Neural cell (in vitro differentiated cells): ENCODE results near the gene TNFRSF17. TPM values are rescaled to one million over a fixed set of nuclear protein-coding genes. Genes with fewer than 3 reads are reported as not detected.

Experiments
- H2AFZ ChIP-seq: fragments of 200-600, 300-800 bp; sonication (generic), shearing (Covaris generic); 2 replicates; pipeline ENCODE4 v1.6.0; 2014; ENCODE audit warnings: low read depth, mild to moderate bottlenecking, antibody characterized with exemption, low read length, moderate library complexity
- H3F3A ChIP-seq: fragments of 200-600 bp; shearing (Covaris generic); 2 replicates; pipeline ENCODE4 v1.6.1; 2016; ENCODE audit warnings: mild to moderate bottlenecking, moderate library complexity, mixed read lengths, antibody characterized with exemption, low read length; ENCODE audit not compliant: insufficient read depth, poor library complexity, severe bottlenecking
- H3K27ac ChIP-seq: fragments of 200-600, 300-800 bp; sonication (generic), shearing (Covaris generic); 2 replicates; pipeline ENCODE4 v1.5.1; 2014; ENCODE audit warnings: mild to moderate bottlenecking, low read length, moderate library complexity
- H3K27me3 ChIP-seq: fragments of 300-800, 200-600 bp; sonication (generic), shearing (Covaris generic); 2 replicates; pipeline ENCODE4 v1.6.0; 2014; ENCODE audit warnings: mild to moderate bottlenecking, low read depth, low read length, moderate library complexity; ENCODE audit not compliant: insufficient read depth
- H3K36me3 ChIP-seq: fragments of 300-800, 200-600 bp; sonication (generic), shearing (Covaris generic); 2 replicates; pipeline ENCODE4 v1.5.1; 2014; ENCODE audit warnings: mild to moderate bottlenecking, antibody characterized with exemption, low read length, moderate library complexity; ENCODE audit not compliant: insufficient read depth
- H3K4me2 ChIP-seq: fragments of 300-800, 200-600 bp; sonication (generic), shearing (Covaris generic); 2 replicates; pipeline ENCODE4 v1.6.0; 2014; ENCODE audit warnings: mild to moderate bottlenecking, low read length
- H3K4me3 ChIP-seq: fragments of 300-800, 200-600 bp; sonication (generic), shearing (Covaris generic); 2 replicates; pipeline ENCODE4 v1.5.1; 2014; ENCODE audit warnings: mild to moderate bottlenecking, low read length, moderate library complexity
- H3K79me2 ChIP-seq: fragments of 200-600 bp; shearing (Covaris generic); replicated peaks from 2 replicates; pipeline ENCODE4 v1.6.0; 2014; ENCODE audit warnings: mild to moderate bottlenecking, low read length, moderate library complexity; ENCODE audit not compliant: insufficient read depth
- H3K9ac ChIP-seq: fragments of 300-800, 200-600 bp; sonication (generic), shearing (Covaris generic); 2 replicates; pipeline ENCODE4 v1.6.1; 2016; ENCODE audit warnings: mild to moderate bottlenecking, low read length, mixed read lengths
- H3K9me2 ChIP-seq: fragments of 200-600 bp; shearing (Covaris generic); 2 replicates; pipeline ENCODE4 v1.6.1; 2016; ENCODE audit warnings: mild to moderate bottlenecking, low read length, mixed read lengths; ENCODE audit not compliant: insufficient read depth
- H3K9me3 ChIP-seq: fragments of 200-600, 300-800 bp; sonication (generic), shearing (Covaris generic); 2 replicates; pipeline ENCODE4 v1.6.1; 2016; ENCODE audit warnings: mild to moderate bottlenecking, mixed run types, low read length, moderate library complexity, mixed read lengths
- H4K20me1 ChIP-seq: fragments of 200-600 bp; shearing (Covaris generic); 2 replicates; pipeline ENCODE4 v1.6.1; 2016; ENCODE audit warnings: mild to moderate bottlenecking, mixed run types; ENCODE audit not compliant: insufficient read depth
- EP300 ChIP-seq: fragments of 450-650 bp; conservative IDR thresholded peaks from 2 replicates; pipeline ENCODE4 v1.6.1; 2014; ENCODE audit warnings: antibody characterized with exemption, mild to moderate bottlenecking, moderate library complexity; ENCODE audit not compliant: poor library complexity, severe bottlenecking
- EZH2 ChIP-seq: fragments of 200-600, 300-800 bp; shearing (Covaris generic), sonication (generic); IDR thresholded peaks from 2 replicates; pipeline ENCODE4 v1.6.1; 2014; ENCODE audit warnings: antibody characterized with exemption, low read length, borderline replicate concordance, mild to moderate bottlenecking; ENCODE audit not compliant: insufficient read depth, poor library complexity, severe bottlenecking
- MXI1 ChIP-seq: fragments of 450-650 bp; conservative IDR thresholded peaks from 2 replicates; pipeline ENCODE4 v1.6.1; 2014; ENCODE audit warnings: antibody characterized with exemption, mild to moderate bottlenecking; ENCODE audit not compliant: poor library complexity, severe bottlenecking
- POLR2AphosphoS5 ChIP-seq: IDR thresholded peaks from 2 replicates; pipeline ENCODE4 v1.6.1; 2012
- RAD21 ChIP-seq: fragments of 450-650 bp; conservative IDR thresholded peaks from 2 replicates; pipeline ENCODE4 v1.6.1; 2014; ENCODE audit warnings: antibody characterized with exemption, mild to moderate bottlenecking, moderate library complexity
- REST ChIP-seq: IDR thresholded peaks from 2 replicates; pipeline ENCODE4 v1.6.1; 2012; ENCODE audit warnings: borderline replicate concordance
- SMC3 ChIP-seq: fragments of 450-650 bp; conservative IDR thresholded peaks from 2 replicates; pipeline ENCODE4 v1.6.1; 2014; ENCODE audit warnings: antibody characterized with exemption, mild to moderate bottlenecking, moderate library complexity; ENCODE audit not compliant: poor library complexity
- TAF1 ChIP-seq: IDR thresholded peaks from 2 replicates; pipeline ENCODE4 v1.6.1; 2012; ENCODE audit warnings: low read depth
- polyA plus RNA-seq: library from polyadenylated mRNA; depleted of rRNA; stranded (reverse); fragments of >200 nt; gene quantifications from 2 replicates; pipeline ENCODE4 v1.2.3, GENCODE V29; 2014
- TF ChIP-seq, protein P1 (sequence below): fragments of 450-650 bp; IDR thresholded peaks from 2 replicates; pipeline ENCODE4 v1.5.1; 2014; ENCODE audit warnings: antibody characterized with exemption, mild to moderate bottlenecking, moderate library complexity; ENCODE audit not compliant: poor library complexity, severe bottlenecking

Gene TNFRSF17
- polyA plus RNA-seq, 1 donor from 2014 or later, result not detected

DNA sequence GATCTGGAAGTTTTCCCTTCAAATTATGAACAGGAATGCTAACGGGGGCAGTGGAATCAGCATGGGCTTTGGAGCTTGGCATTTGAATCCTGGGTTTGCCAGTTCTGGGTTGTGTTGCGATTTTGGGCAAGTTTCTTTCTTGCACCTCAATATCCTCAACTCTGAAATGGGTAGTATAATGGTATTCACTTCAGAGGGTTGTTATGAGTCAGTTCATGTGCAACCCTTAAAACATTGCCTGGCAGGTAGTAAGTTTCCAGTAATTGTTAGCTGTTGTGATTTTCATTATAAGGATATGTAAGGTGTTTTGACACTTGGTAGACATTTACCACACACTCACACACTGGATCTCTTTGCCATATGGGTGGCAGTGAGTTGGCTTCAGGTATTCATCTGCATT lies 44.9 kb downstream of the TNFRSF17 start:
- Histone ChIP-seq H3K4me3 (no peak overlapping the region), H3K36me3 (no peaks in the 10 kb centered on the region), H3K27ac (no peak overlapping the region), H3K79me2 (no peaks in the 10 kb centered on the region), H3K27me3 (no peaks in the 10 kb centered on the region), H3K9me3 (no peaks in the 10 kb centered on the region), H3K4me2 (no peak overlapping the region), H3K9me2 (no peaks in the 10 kb centered on the region), H2AFZ (no peak overlapping the region), H3F3A (no peaks in the 10 kb centered on the region), H4K20me1 (no peaks in the 10 kb centered on the region), H3K9ac (no peak overlapping the region)
- TF ChIP-seq EP300 (no peak), TAF1 (no peak)
- TF ChIP-seq, protein P1, sequence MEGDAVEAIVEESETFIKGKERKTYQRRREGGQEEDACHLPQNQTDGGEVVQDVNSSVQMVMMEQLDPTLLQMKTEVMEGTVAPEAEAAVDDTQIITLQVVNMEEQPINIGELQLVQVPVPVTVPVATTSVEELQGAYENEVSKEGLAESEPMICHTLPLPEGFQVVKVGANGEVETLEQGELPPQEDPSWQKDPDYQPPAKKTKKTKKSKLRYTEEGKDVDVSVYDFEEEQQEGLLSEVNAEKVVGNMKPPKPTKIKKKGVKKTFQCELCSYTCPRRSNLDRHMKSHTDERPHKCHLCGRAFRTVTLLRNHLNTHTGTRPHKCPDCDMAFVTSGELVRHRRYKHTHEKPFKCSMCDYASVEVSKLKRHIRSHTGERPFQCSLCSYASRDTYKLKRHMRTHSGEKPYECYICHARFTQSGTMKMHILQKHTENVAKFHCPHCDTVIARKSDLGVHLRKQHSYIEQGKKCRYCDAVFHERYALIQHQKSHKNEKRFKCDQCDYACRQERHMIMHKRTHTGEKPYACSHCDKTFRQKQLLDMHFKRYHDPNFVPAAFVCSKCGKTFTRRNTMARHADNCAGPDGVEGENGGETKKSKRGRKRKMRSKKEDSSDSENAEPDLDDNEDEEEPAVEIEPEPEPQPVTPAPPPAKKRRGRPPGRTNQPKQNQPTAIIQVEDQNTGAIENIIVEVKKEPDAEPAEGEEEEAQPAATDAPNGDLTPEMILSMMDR, result no peak

DNA sequence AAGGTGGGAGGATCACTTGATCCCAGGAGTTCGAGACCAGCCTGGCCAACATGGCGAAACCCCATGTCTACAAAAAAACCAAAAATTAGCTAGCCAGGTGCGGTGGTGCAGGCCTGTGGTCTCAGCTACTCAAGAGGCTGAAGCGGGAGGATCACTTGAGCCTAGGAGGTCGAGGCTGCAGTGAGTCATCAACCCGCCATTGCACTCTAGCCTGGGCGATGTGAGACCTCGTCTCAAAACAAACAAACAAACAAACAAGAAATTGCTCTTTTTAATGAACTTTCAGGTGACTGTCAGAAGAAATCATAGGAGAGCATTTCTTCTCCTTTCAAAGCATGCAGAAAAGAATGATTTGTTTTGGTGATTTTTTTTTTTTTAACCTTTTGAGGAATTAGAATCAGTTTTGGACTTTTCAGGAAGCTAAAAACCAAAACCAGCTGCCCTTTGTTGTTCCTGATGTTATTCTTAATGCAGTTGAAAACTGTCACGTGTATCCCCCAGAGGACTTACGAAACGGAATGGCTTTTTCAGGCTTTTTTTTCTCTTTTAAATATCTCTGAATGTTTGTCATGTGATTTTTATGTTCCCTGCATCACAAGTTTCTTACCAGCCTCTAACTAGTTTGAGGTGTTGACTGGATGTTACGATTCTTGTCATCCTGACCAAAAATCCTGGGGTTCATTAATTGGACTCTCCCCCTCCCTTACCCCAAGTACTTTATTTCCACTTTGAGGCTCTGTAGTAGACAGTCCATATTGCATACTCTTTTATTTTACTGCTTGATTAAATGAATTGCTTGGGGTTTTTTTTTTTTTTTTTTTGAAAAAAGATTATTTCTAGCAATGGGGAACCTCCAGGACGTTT lies 45.6 kb downstream of the TNFRSF17 start:
- no peaks in the 10 kb centered on the region for H3K9me3 ChIP-seq
- H3K27me3 ChIP-seq, result no peaks in the 10 kb centered on the region
- H4K20me1 ChIP-seq, result no peaks in the 10 kb centered on the region
- no peaks in the 10 kb centered on the region for H3K79me2 ChIP-seq
- H2AFZ ChIP-seq, result no peak overlapping the region
- H3K4me3 ChIP-seq, result no peak overlapping the region
- H3K4me2 ChIP-seq, result no peak overlapping the region
- no peak overlapping the region for H3K9ac ChIP-seq
- H3F3A ChIP-seq, result no peaks in the 10 kb centered on the region
- no peak overlapping the region for H3K27ac ChIP-seq
- no peaks in the 10 kb centered on the region for H3K9me2 ChIP-seq
- TF ChIP-seq REST (no peak), MXI1 (no peak), SMC3 (no peak), TAF1 (no peak), POLR2AphosphoS5 (no peak), EP300 (no peak), RAD21 (no peak), EZH2 (no peak)
- TF ChIP-seq, protein P1, result no peak
- H3K36me3 ChIP-seq, result no peaks in the 10 kb centered on the region
